GM12878 (cell line): Measurements from ENCODE around the gene HASPIN.

Experiments used
- CHD1 ChIP-seq: IDR thresholded peaks from 2 replicates; pipeline ENCODE4 v1.6.1; 2012; ENCODE audit warnings: low read depth, low read length, improper control_type of control experiment
- EP300 ChIP-seq, 2 experiments: fragments of 150-350 bp in 1 of 2; IDR thresholded peaks; 2 replicates each; pipeline ENCODE4 v1.6.1; 2011 to 2012; ENCODE audit warnings: low read depth in 2 of 2, low read length in 2 of 2, borderline replicate concordance in 1 of 2, improper control_type of control experiment in 1 of 2, inconsistent platforms in 1 of 2; ENCODE audit not compliant: control insufficient read depth in 1 of 2
- KAT2A ChIP-seq: conservative IDR thresholded peaks from 2 replicates; pipeline ENCODE4 v1.6.1; 2011; ENCODE audit warnings: low read depth, low read length; ENCODE audit not compliant: control insufficient read depth
- NFYB ChIP-seq: IDR thresholded peaks from 2 replicates; pipeline ENCODE4 v1.6.1; 2011; ENCODE audit warnings: low read depth, mild to moderate bottlenecking, low read length, improper control_type of control experiment, moderate library complexity; ENCODE audit not compliant: insufficient read depth
- RFX5 ChIP-seq: IDR thresholded peaks from 2 replicates; pipeline ENCODE4 v1.6.1; 2011; ENCODE audit warnings: low read depth, low read length, improper control_type of control experiment
- SIN3A ChIP-seq: IDR thresholded peaks from 2 replicates; pipeline ENCODE4 v1.6.1; 2012; ENCODE audit warnings: low read depth, low read length, improper control_type of control experiment
- ZNF274 ChIP-seq: IDR thresholded peaks from one replicate; pipeline ENCODE4 v1.8.0; 2011; ENCODE audit not compliant: insufficient read length, insufficient read depth
- ZNF384 ChIP-seq: IDR thresholded peaks from 2 replicates; pipeline ENCODE4 v1.6.1; 2012; ENCODE audit warnings: low read depth, mild to moderate bottlenecking, low read length, improper control_type of control experiment, borderline replicate concordance

DNA sequence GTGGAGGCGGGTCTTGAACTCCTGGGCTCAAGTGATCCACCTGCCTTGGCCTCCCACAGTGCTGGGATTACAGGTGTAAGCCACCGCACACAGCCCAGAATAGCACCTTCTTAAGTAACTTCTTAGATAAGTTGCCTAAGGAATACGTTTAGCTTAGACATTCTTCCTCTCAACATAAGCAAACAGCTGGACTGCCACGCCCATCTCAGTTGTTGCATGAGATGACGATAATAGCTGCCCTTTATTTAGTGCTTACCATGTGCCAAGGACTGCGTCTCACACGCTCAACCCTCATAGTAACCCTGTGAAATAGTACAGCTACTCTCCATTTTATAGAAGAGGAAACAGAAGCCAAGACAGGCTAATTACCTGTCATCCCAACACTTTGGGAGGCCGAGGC lies 11.8 kb downstream of the HASPIN start:
- TF ChIP-seq NFYB (no peak), KAT2A (no peak), ZNF274 (no peak), EP300 (IDR thresholded peaks at IDR 0.05; ENCODE audit: borderline replicate concordance in 1 of 2, control insufficient read depth in 1 of 2, low read depth in 2 of 2, low read length in 2 of 2) (no peak), ZNF384 (no peak), SIN3A (no peak), RFX5 (no peak), CHD1 (no peak)
